OCI-LY7 (cell line): ENCODE measurements around the gene PBX1.

Experiments
- EZH2phosphoT487 ChIP-seq: fragments of 200-600 bp; sonication (generic); IDR thresholded peaks from 2 replicates; pipeline ENCODE4 v1.6.1; 2018; ENCODE audit warnings: low read depth, borderline replicate concordance, mild to moderate bottlenecking, mixed run types, antibody characterized with exemption, low read length, moderate library complexity, mixed read lengths
- TF ChIP-seq, protein P1 (sequence below): fragments of 200-600 bp; sonication (generic); conservative IDR thresholded peaks from 2 replicates; pipeline ENCODE4 v1.5.1; 2014; ENCODE audit warnings: mild to moderate bottlenecking, antibody characterized with exemption, low read length, moderate library complexity, mixed read lengths

GRCh38 chr1:164855716-164856329 lies 296.8 kb downstream of the PBX1 start:
- TF ChIP-seq, protein P1, sequence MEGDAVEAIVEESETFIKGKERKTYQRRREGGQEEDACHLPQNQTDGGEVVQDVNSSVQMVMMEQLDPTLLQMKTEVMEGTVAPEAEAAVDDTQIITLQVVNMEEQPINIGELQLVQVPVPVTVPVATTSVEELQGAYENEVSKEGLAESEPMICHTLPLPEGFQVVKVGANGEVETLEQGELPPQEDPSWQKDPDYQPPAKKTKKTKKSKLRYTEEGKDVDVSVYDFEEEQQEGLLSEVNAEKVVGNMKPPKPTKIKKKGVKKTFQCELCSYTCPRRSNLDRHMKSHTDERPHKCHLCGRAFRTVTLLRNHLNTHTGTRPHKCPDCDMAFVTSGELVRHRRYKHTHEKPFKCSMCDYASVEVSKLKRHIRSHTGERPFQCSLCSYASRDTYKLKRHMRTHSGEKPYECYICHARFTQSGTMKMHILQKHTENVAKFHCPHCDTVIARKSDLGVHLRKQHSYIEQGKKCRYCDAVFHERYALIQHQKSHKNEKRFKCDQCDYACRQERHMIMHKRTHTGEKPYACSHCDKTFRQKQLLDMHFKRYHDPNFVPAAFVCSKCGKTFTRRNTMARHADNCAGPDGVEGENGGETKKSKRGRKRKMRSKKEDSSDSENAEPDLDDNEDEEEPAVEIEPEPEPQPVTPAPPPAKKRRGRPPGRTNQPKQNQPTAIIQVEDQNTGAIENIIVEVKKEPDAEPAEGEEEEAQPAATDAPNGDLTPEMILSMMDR, result no peak
- TF ChIP-seq EZH2phosphoT487, result no peak
